Panc1 (cell line): Measurements from ENCODE around the gene DNER. TPM values are rescaled to one million over a fixed set of nuclear protein-coding genes. Genes with fewer than 3 reads are reported as not detected.

Experiments used
- ATAC-seq: fragments of 200-7000 bp; cut with Tn5 transposase; 2 replicates; pipeline ENCODE4 v1.9.1; 2020; ENCODE audit warnings: mild to moderate bottlenecking, moderate library complexity
- BruUV-seq: library from RNA; stranded (reverse); fragments of 400-500 nt; replicated peaks from 2 replicates; lab custom pipeline; 2021; lab: Mats Ljungman, UMichigan
- CTCF ChIA-PET: fragments of 300-600 bp; sonication (Branson Sonifier 250); formaldehyde crosslinking; loops from one replicate; lab custom pipeline; 2022; ENCODE audit warnings: antibody characterized with exemption; lab: Charles Lee
- POLR2A ChIA-PET: fragments of 300-600 bp; sonication (Branson Sonifier 250); formaldehyde crosslinking; loops from one replicate; lab custom pipeline; 2022; ENCODE audit warnings: antibody characterized with exemption; lab: Charles Lee
- DNase-seq: peaks from one replicate; pipeline ENCODE4 v3.0.0-alpha.2; 2010; ENCODE audit warnings: low read depth, low spot score
- H3K27ac ChIP-seq: 2 replicates; pipeline ENCODE4 v1.5.1; 2011; ENCODE audit warnings: mild to moderate bottlenecking, low read length, inconsistent platforms
- H3K27me3 ChIP-seq: fragments of 200-500 bp; sonication (Bioruptor generic); 2 replicates; pipeline ENCODE4 v1.6.0; 2014; ENCODE audit warnings: low read length, inconsistent platforms; ENCODE audit not compliant: control insufficient read depth, insufficient read depth
- H3K36me3 ChIP-seq: fragments of 200-500 bp; sonication (Bioruptor generic); 2 replicates; pipeline ENCODE4 v1.5.1; 2014; ENCODE audit warnings: inconsistent platforms, mild to moderate bottlenecking, low read length, moderate library complexity; ENCODE audit not compliant: control insufficient read depth, insufficient read depth
- H3K4me1 ChIP-seq: 2 replicates; pipeline ENCODE4 v1.5.1; 2011; ENCODE audit warnings: inconsistent platforms, mild to moderate bottlenecking, low read length, moderate library complexity; ENCODE audit not compliant: control insufficient read depth, insufficient read depth
- H3K4me3 ChIP-seq, 2 experiments: 2 replicates each; pipeline ENCODE4 v1.5.1; 2011 to 2012; ENCODE audit warnings: low read depth in 2 of 2, low read length in 2 of 2, mild to moderate bottlenecking in 2 of 2, inconsistent platforms in 1 of 2, moderate library complexity in 1 of 2
- H3K9me3 ChIP-seq: fragments of 200-500 bp; sonication (Bioruptor generic); 2 replicates; pipeline ENCODE4 v1.5.1; 2014; ENCODE audit warnings: low read depth, mild to moderate bottlenecking, inconsistent platforms, low read length, moderate library complexity; ENCODE audit not compliant: control insufficient read depth, insufficient read depth
- POLR2AphosphoS5 ChIP-seq: IDR thresholded peaks from 2 replicates; pipeline ENCODE4 v1.6.1; 2012; ENCODE audit warnings: mild to moderate bottlenecking, low read depth, low read length, moderate library complexity
- REST ChIP-seq, 2 experiments: IDR thresholded peaks; 2 replicates each; pipeline ENCODE4 v1.6.1; 2011 to 2012; ENCODE audit warnings: low read depth in 2 of 2, control low read depth in 1 of 2, low read length in 1 of 2, mild to moderate bottlenecking in 1 of 2, moderate library complexity in 1 of 2; ENCODE audit not compliant: insufficient read depth in 1 of 2
- SIN3A ChIP-seq: IDR thresholded peaks from 2 replicates; pipeline ENCODE4 v1.6.1; 2012; ENCODE audit warnings: low read depth, mild to moderate bottlenecking, low read length, moderate library complexity, borderline replicate concordance; ENCODE audit not compliant: insufficient read depth
- TCF7L2 ChIP-seq: IDR thresholded peaks from 2 replicates; pipeline ENCODE4 v1.6.1; 2011; ENCODE audit warnings: mild to moderate bottlenecking, low read depth, low read length, inconsistent platforms
- in situ Hi-C: cut with HindIII; loops from 2 replicates; pipeline ENCODE4 v1.10.0; 2016; ENCODE audit warnings: low sequenced_read_pairs, low pct_unique_long_range_greater_than_20kb
- intact Hi-C: fragments of 100-400 bp; cut with micrococcal nuclease; formaldehyde crosslinking; loops from one replicate; pipeline ENCODE4 v1.10.0; 2022; ENCODE audit not compliant: unreplicated experiment
- total RNA-seq: library from RNA; stranded (reverse); gene quantifications from one replicate; pipeline ENCODE4 v1.2.1, GENCODE V29; 2021; ENCODE audit not compliant: unreplicated experiment
- TF ChIP-seq, protein P1 (sequence below): fragments of 450-650 bp; IDR thresholded peaks from 2 replicates; pipeline ENCODE4 v1.5.1; 2017; ENCODE audit warnings: mild to moderate bottlenecking

DNER gene
- total RNA-seq, 1 experiment from 2014 or later: 0.31 TPM

DNA sequence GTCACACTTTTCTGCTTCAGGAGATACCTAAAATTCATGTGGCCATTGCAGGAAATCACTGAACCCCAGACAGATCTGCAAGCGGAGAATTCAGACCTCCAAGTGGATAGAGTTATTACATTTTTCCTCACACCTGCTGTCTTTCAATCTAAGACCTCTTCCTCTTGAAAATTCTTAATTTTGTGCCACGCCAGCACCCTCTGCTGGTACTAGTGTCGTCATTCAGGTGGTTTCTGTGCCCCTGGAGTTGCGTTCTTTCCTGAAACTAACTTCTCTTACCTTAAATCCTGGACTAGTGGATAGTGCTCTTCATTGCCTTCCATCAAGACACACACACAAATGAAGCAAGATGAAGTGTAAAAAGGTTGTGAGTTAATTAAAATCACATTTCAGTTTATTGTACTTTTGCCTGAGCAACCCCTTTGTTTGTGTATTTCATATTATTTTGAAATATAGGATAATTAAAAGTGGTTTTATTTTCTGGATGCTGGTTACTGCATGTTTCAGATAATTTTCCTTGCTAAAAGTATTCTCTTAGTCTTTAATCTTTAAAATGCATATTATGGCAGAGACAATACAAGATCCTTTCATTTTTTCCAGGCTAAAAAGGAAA lies 1.6 kb upstream of the DNER start:
- POLR2A ChIA-PET: no interaction called here
- Histone ChIP-seq H3K36me3 (no peaks in the 10 kb centered on the region), H3K27me3 (peaks cover 36% of the 10 kb centered on the region), H3K4me1 (peaks cover 4% of the 10 kb centered on the region; the same call in 1 of the 2 replicates), H3K4me3 (no peak overlapping the region), H3K27ac (no peak overlapping the region), H3K9me3 (no peaks in the 10 kb centered on the region)
- CTCF ChIA-PET: no interaction called here
- no TSS peak for BruUV-seq
- in situ Hi-C loops: no loop called here
- TF ChIP-seq, protein P1, sequence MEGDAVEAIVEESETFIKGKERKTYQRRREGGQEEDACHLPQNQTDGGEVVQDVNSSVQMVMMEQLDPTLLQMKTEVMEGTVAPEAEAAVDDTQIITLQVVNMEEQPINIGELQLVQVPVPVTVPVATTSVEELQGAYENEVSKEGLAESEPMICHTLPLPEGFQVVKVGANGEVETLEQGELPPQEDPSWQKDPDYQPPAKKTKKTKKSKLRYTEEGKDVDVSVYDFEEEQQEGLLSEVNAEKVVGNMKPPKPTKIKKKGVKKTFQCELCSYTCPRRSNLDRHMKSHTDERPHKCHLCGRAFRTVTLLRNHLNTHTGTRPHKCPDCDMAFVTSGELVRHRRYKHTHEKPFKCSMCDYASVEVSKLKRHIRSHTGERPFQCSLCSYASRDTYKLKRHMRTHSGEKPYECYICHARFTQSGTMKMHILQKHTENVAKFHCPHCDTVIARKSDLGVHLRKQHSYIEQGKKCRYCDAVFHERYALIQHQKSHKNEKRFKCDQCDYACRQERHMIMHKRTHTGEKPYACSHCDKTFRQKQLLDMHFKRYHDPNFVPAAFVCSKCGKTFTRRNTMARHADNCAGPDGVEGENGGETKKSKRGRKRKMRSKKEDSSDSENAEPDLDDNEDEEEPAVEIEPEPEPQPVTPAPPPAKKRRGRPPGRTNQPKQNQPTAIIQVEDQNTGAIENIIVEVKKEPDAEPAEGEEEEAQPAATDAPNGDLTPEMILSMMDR: peak; percentile 80
- no peak for TF ChIP-seq TCF7L2
- 0 out of 4 replicates have a peak, but pooled peaks of 1 of the 2 experiments have one; percentile 35 for TF ChIP-seq REST (IDR thresholded peaks at IDR 0.05; ENCODE audit: insufficient read depth in 1 of 2, low read depth in 2 of 2, low read length in 1 of 2)
- TF ChIP-seq POLR2AphosphoS5: no peak
- TF ChIP-seq SIN3A: no peak
- DNase-seq (peak; percentile 28), ATAC-seq (no peak)
- intact Hi-C loops: loop anchor here (5.0 kb wide), 1 partner anchor 284 kb away; no protein-coding TSS in a partner anchor

DNA sequence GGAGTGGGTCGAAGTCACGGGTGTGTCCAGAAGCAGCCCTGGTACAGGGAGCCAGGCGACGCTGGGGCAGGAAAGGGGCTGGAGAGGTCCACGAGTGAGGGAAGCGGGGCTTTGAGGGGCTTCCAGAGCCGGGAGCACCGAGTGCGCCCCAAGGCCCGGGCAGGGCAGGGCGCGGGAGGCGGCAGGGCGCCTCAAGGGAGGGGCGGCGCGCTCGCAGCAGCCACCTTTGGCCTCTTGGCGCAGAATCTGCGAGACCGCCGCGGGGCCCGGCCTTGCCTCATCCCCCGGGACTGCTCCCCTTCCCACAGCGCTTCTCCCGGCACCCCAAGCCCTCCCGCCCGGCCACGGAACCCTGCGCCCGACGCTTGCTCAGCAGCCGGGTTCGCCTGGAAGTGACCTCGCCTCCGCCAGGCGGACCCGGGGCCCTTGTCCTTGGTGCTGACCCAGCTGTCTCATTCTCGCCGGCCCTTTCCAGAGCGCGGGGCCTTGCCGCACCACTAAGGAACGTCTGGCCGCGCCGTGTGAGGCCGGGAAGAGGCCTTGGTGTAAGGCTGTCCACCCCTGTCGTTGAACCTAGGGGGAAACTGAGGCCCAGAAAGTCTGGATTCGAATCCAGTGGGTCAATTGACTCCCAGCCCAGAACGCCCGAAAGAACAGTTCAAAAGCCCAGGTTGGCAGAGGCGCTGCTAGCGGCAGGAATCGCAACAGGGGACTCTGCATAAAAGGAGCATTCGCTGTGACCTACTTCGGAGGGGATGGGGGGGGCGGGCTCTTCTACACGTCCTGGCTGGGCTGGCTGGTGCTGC lies 584 bp upstream of the DNER start:
- Histone ChIP-seq H3K36me3 (no peaks in the 10 kb centered on the region), H3K27me3 (peaks cover 37% of the 10 kb centered on the region), H3K27ac (no peak overlapping the region), H3K4me1 (peaks cover 4% of the 10 kb centered on the region; the same call in 1 of the 2 replicates), H3K4me3 (peak overlapping the region; percentile 36 to 65), H3K9me3 (no peaks in the 10 kb centered on the region)
- TF ChIP-seq REST (IDR thresholded peaks at IDR 0.05; ENCODE audit: insufficient read depth in 1 of 2, low read depth in 2 of 2, low read length in 1 of 2) (peak; percentile 96 to 97), TCF7L2 (no peak), SIN3A (peak; percentile 71; the same call in 1 of the 2 replicates), POLR2AphosphoS5 (no peak)
- TF ChIP-seq, protein P1: no peak
- ChIA-PET POLR2A (no interaction called here), CTCF (no interaction called here)
- in situ Hi-C loops: no loop called here
- BruUV-seq: no TSS peak
- intact Hi-C loops: loop anchor here (5.0 kb wide), 1 partner anchor 283 kb away; no protein-coding TSS in a partner anchor
- DNase-seq (no peak), ATAC-seq (peak; percentile 89)
